Uterus (tissue), 2 donors: ENCODE data around the gene P2RY12.

Experiments used
- POLR2A ChIP-seq, 2 donors: fragments of 450-650 bp; IDR thresholded peaks; one replicate each; pipeline ENCODE4 v1.6.1; 2016; ENCODE audit warnings: antibody characterized with exemption in 2 of 2, mild to moderate bottlenecking in 1 of 2, moderate library complexity in 1 of 2
- TF ChIP-seq, protein P1 (sequence below), 4 experiments: fragments of 200-600 bp in 2 of 4; fragments of 450-650 bp in 2 of 4; sonication (generic) in 2 of 4; IDR thresholded peaks; one replicate each; pipeline ENCODE4 v1.5.1; 2016 to 2019; ENCODE audit warnings: antibody characterized with exemption in 4 of 4, mild to moderate bottlenecking in 2 of 4, moderate library complexity in 1 of 4

DNA sequence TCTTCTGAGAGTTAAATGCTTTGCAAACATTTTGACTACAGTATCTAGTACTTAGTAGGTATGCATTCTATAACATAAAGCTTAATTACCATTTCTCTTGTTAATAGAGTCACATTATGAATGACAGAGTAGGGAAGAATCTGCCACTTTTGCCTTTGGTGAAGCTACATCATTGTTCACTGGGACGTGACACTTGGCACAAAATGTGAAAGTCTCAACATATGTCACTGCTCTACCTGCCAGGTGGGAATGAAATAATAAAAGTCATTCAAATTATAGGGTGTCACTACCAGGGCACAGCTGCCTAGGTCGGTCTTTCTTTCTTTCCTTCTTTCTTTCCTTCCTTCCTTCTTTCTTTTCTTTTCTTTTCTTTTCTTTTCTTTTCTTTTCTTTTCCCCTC, 85.5 kb downstream of the P2RY12 start:
- TF ChIP-seq POLR2A (IDR thresholded peaks at IDR 0.05) = no peak
- TF ChIP-seq, protein P1, sequence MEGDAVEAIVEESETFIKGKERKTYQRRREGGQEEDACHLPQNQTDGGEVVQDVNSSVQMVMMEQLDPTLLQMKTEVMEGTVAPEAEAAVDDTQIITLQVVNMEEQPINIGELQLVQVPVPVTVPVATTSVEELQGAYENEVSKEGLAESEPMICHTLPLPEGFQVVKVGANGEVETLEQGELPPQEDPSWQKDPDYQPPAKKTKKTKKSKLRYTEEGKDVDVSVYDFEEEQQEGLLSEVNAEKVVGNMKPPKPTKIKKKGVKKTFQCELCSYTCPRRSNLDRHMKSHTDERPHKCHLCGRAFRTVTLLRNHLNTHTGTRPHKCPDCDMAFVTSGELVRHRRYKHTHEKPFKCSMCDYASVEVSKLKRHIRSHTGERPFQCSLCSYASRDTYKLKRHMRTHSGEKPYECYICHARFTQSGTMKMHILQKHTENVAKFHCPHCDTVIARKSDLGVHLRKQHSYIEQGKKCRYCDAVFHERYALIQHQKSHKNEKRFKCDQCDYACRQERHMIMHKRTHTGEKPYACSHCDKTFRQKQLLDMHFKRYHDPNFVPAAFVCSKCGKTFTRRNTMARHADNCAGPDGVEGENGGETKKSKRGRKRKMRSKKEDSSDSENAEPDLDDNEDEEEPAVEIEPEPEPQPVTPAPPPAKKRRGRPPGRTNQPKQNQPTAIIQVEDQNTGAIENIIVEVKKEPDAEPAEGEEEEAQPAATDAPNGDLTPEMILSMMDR (IDR thresholded peaks at IDR 0.05) = no peak
